Endothelial cell of umbilical vein (primary cell): ENCODE data around the gene PXMP4. TPM values are rescaled to one million over a fixed set of nuclear protein-coding genes. Genes with fewer than 3 reads are reported as not detected.

Experiments used
- BruUV-seq: library from RNA; stranded (reverse); fragments of 400-500 nt; replicated peaks from 2 replicates; lab custom pipeline; 2021; lab: Mats Ljungman, UMichigan
- CTCF ChIA-PET: fragments of 300-600, 350-600 bp; sonication (Branson Sonifier 250); formaldehyde crosslinking; loops from one replicate; lab custom pipeline; 2021; ENCODE audit warnings: antibody characterized with exemption, inconsistent platforms; lab: Charles Lee
- POLR2A ChIA-PET: fragments of 300-600, 350-600 bp; sonication (Branson Sonifier 250); formaldehyde crosslinking; loops from one replicate; lab custom pipeline; 2021; ENCODE audit warnings: antibody characterized with exemption, inconsistent platforms; lab: Charles Lee
- DNase-seq: peaks from one replicate; pipeline ENCODE4 v3.0.0-alpha.2; 2011; ENCODE audit warnings: low read depth, low spot score
- FAIRE-seq: peaks from 2 replicates; lab custom pipeline; 2011; peaks lifted over from hg19 to GRCh38; lab: Jason Lieb, UNC
- H2AFZ ChIP-seq: 2 replicates; pipeline ENCODE4 v1.6.0; 2012; ENCODE audit warnings: low read depth, low read length, control low read depth, inconsistent platforms
- H3K27ac ChIP-seq: 2 replicates; pipeline ENCODE4 v1.5.1; 2011; ENCODE audit warnings: low read depth, mild to moderate bottlenecking, control low read depth, low read length, moderate library complexity; ENCODE audit not compliant: insufficient read depth
- H3K27me3 ChIP-seq, 2 experiments: 2 replicates each; pipeline versions ENCODE4 v1.6.0 to v1.6.1; 2011; ENCODE audit warnings: low read length in 2 of 2, mixed read lengths in 1 of 2; ENCODE audit not compliant: control insufficient read depth in 2 of 2, insufficient read depth in 2 of 2
- H3K36me3 ChIP-seq, 2 experiments: 2 replicates in 1 of 2; 3 replicates in 1 of 2; pipeline ENCODE4 v1.5.1; 2011; ENCODE audit warnings: low read length in 2 of 2, mild to moderate bottlenecking in 1 of 2, moderate library complexity in 1 of 2; ENCODE audit not compliant: control insufficient read depth in 2 of 2, insufficient read depth in 2 of 2; ENCODE audit errors: extremely low read depth in 1 of 2
- H3K4me1 ChIP-seq: 3 replicates; pipeline ENCODE4 v1.5.1; 2011; ENCODE audit warnings: mild to moderate bottlenecking, low read length; ENCODE audit not compliant: control insufficient read depth, insufficient read depth; ENCODE audit errors: extremely low read depth
- H3K4me2 ChIP-seq: 2 replicates; pipeline ENCODE4 v1.6.1; 2011; ENCODE audit warnings: low read length, control low read depth, mixed read lengths; ENCODE audit not compliant: insufficient read depth
- H3K4me3 ChIP-seq, 3 experiments: fragments of 200-600 bp in 1 of 3; sonication (generic), shearing (Covaris generic) in 1 of 3; replicated peaks in 1 of 3; 2 replicates each; pipeline ENCODE4 v1.5.1; 2011 to 2016; ENCODE audit warnings: control low read depth in 3 of 3, low read length in 3 of 3, mild to moderate bottlenecking in 2 of 3, inconsistent platforms in 1 of 3, low read depth in 1 of 3, moderate library complexity in 1 of 3; ENCODE audit not compliant: insufficient read depth in 1 of 3
- H3K79me2 ChIP-seq: 2 replicates; pipeline ENCODE4 v1.6.0; 2012; ENCODE audit warnings: low read length, inconsistent platforms; ENCODE audit not compliant: control insufficient read depth, insufficient read depth
- H3K9ac ChIP-seq: replicated peaks from 2 replicates; pipeline ENCODE3; 2011; ENCODE audit warnings: low read length, control low read depth; ENCODE audit not compliant: insufficient read depth; ENCODE audit errors: extremely low read depth
- H3K9me1 ChIP-seq: replicated peaks from 3 replicates; pipeline ENCODE4 v1.6.0; 2011; ENCODE audit warnings: mild to moderate bottlenecking, low read length; ENCODE audit not compliant: control insufficient read depth, insufficient read depth; ENCODE audit errors: extremely low read depth
- H3K9me3 ChIP-seq: replicated peaks from 2 replicates; pipeline ENCODE4 v1.5.1; 2012; ENCODE audit warnings: low read length, inconsistent platforms; ENCODE audit not compliant: control insufficient read depth, insufficient read depth
- H4K20me1 ChIP-seq: replicated peaks from 2 replicates; pipeline ENCODE3; 2011; ENCODE audit warnings: mild to moderate bottlenecking, low read length; ENCODE audit not compliant: control insufficient read depth, insufficient read depth; ENCODE audit errors: extremely low read depth
- CTCF ChIP-seq, 2 donors: IDR thresholded peaks; 1 replicate in 1 of 2; 2 replicates in 1 of 2; pipeline ENCODE4 v1.5.1; 2011; ENCODE audit warnings: low read length in 2 of 2, mild to moderate bottlenecking in 2 of 2, moderate library complexity in 2 of 2, control low read depth in 1 of 2, inconsistent platforms in 1 of 2, low read depth in 1 of 2; ENCODE audit not compliant: insufficient read depth in 1 of 2; ENCODE audit errors: extremely low read depth in 1 of 2
- EZH2 ChIP-seq: IDR thresholded peaks from 2 replicates; pipeline ENCODE4 v1.6.1; 2012; ENCODE audit warnings: borderline replicate concordance, low read depth, mild to moderate bottlenecking, moderate library complexity, low read length, inconsistent platforms; ENCODE audit not compliant: severe bottlenecking
- FOS ChIP-seq: IDR thresholded peaks from 2 replicates; pipeline ENCODE4 v1.6.1; 2011; ENCODE audit warnings: mild to moderate bottlenecking, low read length, moderate library complexity, borderline replicate concordance; ENCODE audit not compliant: insufficient read depth
- GATA2 ChIP-seq: IDR thresholded peaks from 2 replicates; pipeline ENCODE4 v1.7.0; 2011; ENCODE audit warnings: low read depth, mild to moderate bottlenecking, moderate library complexity, mixed read lengths, low read length; ENCODE audit not compliant: insufficient read length, insufficient read depth
- JUN ChIP-seq: IDR thresholded peaks from 2 replicates; pipeline ENCODE4 v1.6.1; 2011; ENCODE audit warnings: borderline replicate concordance, low read depth; ENCODE audit not compliant: insufficient read length, insufficient read depth
- MAX ChIP-seq: IDR thresholded peaks from 2 replicates; pipeline ENCODE4 v1.6.1; 2011; ENCODE audit not compliant: insufficient read depth, insufficient read length
- MYC ChIP-seq: IDR thresholded peaks from one replicate; pipeline ENCODE4 v1.6.1; 2011; ENCODE audit warnings: mild to moderate bottlenecking, low read depth, low read length
- POLR2A ChIP-seq: IDR thresholded peaks from 2 replicates; pipeline ENCODE4 v1.6.1; 2012; ENCODE audit warnings: low read depth, mild to moderate bottlenecking, control low read depth, low read length
- POLR2AphosphoS5 ChIP-seq: IDR thresholded peaks from 2 replicates; pipeline ENCODE4 v1.6.1; 2012; ENCODE audit warnings: low read depth, mild to moderate bottlenecking, control low read depth, low read length, moderate library complexity; ENCODE audit not compliant: insufficient read depth
- dilution Hi-C: fragments of 300-500 bp; cut with MboI; formaldehyde crosslinking; loops from one replicate; pipeline ENCODE4 v1.15.0; 2019; ENCODE audit warnings: low sequenced_read_pairs; ENCODE audit not compliant: extremely low pct_ligation_motif_present
- intact Hi-C: fragments of 100-400 bp; cut with micrococcal nuclease; formaldehyde crosslinking; loops from one replicate; pipeline ENCODE4 v1.10.0; 2022
- polyA plus RNA-seq, 4 experiments: library from polyadenylated mRNA; depleted of rRNA in 3 of 4; stranded (reverse) in 3 of 4; unstranded in 1 of 4; fragments of >200 nt; gene quantifications; 2 replicates each; pipeline versions ENCODE4 v1.2.1 to v1.2.3, GENCODE V29; 2011 to 2012; ENCODE audit warnings: missing spikeins in 1 of 4
- total RNA-seq: library from RNA; stranded (reverse); gene quantifications from 2 replicates; pipeline ENCODE4 v1.2.3, GENCODE V29; 2021

PXMP4 gene
- total and polyA plus RNA-seq, 2 donors (not counting 3 experiments of a cell fraction or from before 2014, with no cell fraction given) = 6.9 to 8.5 TPM

- dilution Hi-C loops = no loop called here
- BruUV-seq = TSS peak; percentile 40
These were observed 56.7 kb downstream of the PXMP4 start for GRCh38 chr20:33663161-33664084.

GRCh38 chr20:33662172-33662571 is 57.9 kb downstream of the PXMP4 start, which contains the start of gene C20orf144:
C20orf144 (plus strand) TSS chr20:33662327; CDS start chr20:33662346, 19 bp downstream.
- H3K9ac ChIP-seq = no peak within 1 kb of the TSS
- CTCF ChIA-PET = no interaction called here
- peaks cover 19% of the 10 kb centered on the region for H3K4me1 ChIP-seq
- POLR2A ChIA-PET = no interaction called here
- H2AFZ ChIP-seq = peak within 1 kb of the TSS; percentile 80
- H3K27ac ChIP-seq = peak within 1 kb of the TSS; percentile 43
- no peaks in the 10 kb centered on the region for H4K20me1 ChIP-seq
- peak within 1 kb of the TSS; percentile 56 to 75 (median 59) for H3K4me3 ChIP-seq
- H3K9me1 ChIP-seq = no peaks in the 10 kb centered on the region
- dilution Hi-C loops = no loop called here
- H3K36me3 ChIP-seq = no peaks in the 10 kb centered on the region
- DNase-seq = no peak
- no peaks in the 10 kb centered on the region for H3K27me3 ChIP-seq
- H3K9me3 ChIP-seq = no peaks in the 10 kb centered on the region
- no peaks in the 10 kb centered on the region for H3K79me2 ChIP-seq
- FAIRE-seq = no peak
- intact Hi-C loops = loop anchor here (10.0 kb wide), 1 partner anchor 333 kb away; the partner anchor contains the start of gene RALY
- H3K4me2 ChIP-seq = peak within 1 kb of the TSS; percentile 86
- BruUV-seq = no TSS peak
- no peak for TF ChIP-seq EZH2
- no peak for TF ChIP-seq CTCF (IDR thresholded peaks at IDR 0.05; ENCODE audit: extremely low read depth in 1 of 2, insufficient read depth in 1 of 2, low read depth in 1 of 2, low read length in 2 of 2)
- TF ChIP-seq FOS = no peak
- TF ChIP-seq GATA2 = no peak
- no peak for TF ChIP-seq POLR2A
- no peak for TF ChIP-seq MYC
- no peak for TF ChIP-seq POLR2AphosphoS5
- no peak for TF ChIP-seq JUN
- no peak for TF ChIP-seq MAX

More at GRCh38 chr20:33663161-33664084, 56.7 kb downstream of the PXMP4 start:
- H3K27me3 ChIP-seq = no peaks in the 10 kb centered on the region
- H3K9me1 ChIP-seq = no peaks in the 10 kb centered on the region
- H4K20me1 ChIP-seq = no peaks in the 10 kb centered on the region
- peak overlapping the region; percentile 86 for H3K4me2 ChIP-seq
- no peaks in the 10 kb centered on the region for H3K9me3 ChIP-seq
- FAIRE-seq = peak; percentile 70
- H2AFZ ChIP-seq = peak overlapping the region; percentile 84
- H3K27ac ChIP-seq = peak overlapping the region; percentile 56
- DNase-seq = peak; percentile 43
- ChIA-PET POLR2A (no interaction called here), CTCF (interaction anchor here (0.6 to 3.0 kb wide), 8 partner anchors 10 to 401 kb away, joined by 3 to 23 read pairs (median 5); partner anchors contain the start of gene SNTA1)
- H3K9ac ChIP-seq = peak overlapping the region; percentile 59
- intact Hi-C loops = loop anchor here (10.0 kb wide), 1 partner anchor 331 kb away; the partner anchor contains the start of gene RALY
- H3K4me3 ChIP-seq = peak overlapping the region; percentile 56 to 75 (median 59)
- H3K79me2 ChIP-seq = no peaks in the 10 kb centered on the region
- H3K36me3 ChIP-seq = no peaks in the 10 kb centered on the region
- peaks cover 23% of the 10 kb centered on the region for H3K4me1 ChIP-seq
- TF ChIP-seq EZH2 (no peak), POLR2A (peak; percentile 79), GATA2 (no peak), POLR2AphosphoS5 (peak; percentile 95)
